Measurements from ENCODE around the gene SELENBP1. TPM values are rescaled to one million over a fixed set of nuclear protein-coding genes. Genes with fewer than 3 reads are reported as not detected.

SELENBP1 gene
- total RNA-seq = not detected

- no peaks in the 10 kb centered on the region for H3K4me1 Mint-ChIP-seq
- H3K36me3 Mint-ChIP-seq (ENCODE audit: low read depth) = no peaks in the 10 kb centered on the region
- no peaks in the 10 kb centered on the region for H3K9me3 Mint-ChIP-seq (ENCODE audit: low read depth)
- ChIA-PET CTCF (interaction anchor here (0.7 kb wide), 1 partner anchor 391 kb away, joined by 3 read pairs; the partner anchor contains the start of gene MRPL9), POLR2A (interaction anchor here (0.6 kb wide), 1 partner anchor 329 kb away, joined by 3 read pairs; no protein-coding TSS in a partner anchor)
- intact Hi-C loops (cut with DNase I, micrococcal nuclease) = no loop called here
- no peak for ATAC-seq
- no peaks in the 10 kb centered on the region for H3K27me3 Mint-ChIP-seq
- no peak within 1 kb of the TSS for H3K27ac Mint-ChIP-seq
- H3K4me3 Mint-ChIP-seq = no peak within 1 kb of the TSS
- no peak for DNase-seq
These were observed at the start of gene SELENBP1 for GRCh38 chr1:151372058-151372934. SELENBP1 (minus strand) TSS chr1:151372705; CDS start chr1:151372641, 64 bp downstream.

DNA sequence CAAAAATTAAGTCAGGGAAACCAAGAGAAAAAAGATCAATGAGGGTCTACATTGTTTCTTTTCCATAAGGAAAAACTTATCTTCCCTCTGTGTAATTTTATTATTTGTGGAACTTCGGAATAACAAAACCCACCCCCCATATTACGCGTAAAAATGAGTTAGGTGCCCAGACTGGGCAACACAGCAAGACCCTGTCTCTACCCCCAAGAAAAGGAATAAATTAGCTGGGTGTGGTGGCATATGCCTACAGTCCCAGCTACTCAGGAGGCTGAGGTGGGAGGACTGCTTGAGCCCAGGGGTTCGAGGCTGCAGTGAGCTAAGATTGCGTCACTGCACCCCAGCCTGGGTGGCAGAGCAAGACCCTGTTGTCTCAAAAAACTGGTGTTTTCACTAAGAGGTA, 47.3 kb upstream of the SELENBP1 start:
- Mint-ChIP-seq H3K9me3 (ENCODE audit: low read depth) (no peaks in the 10 kb centered on the region), H3K27ac (no peak overlapping the region), H3K27me3 (no peaks in the 10 kb centered on the region), H3K4me3 (no peak overlapping the region), H3K36me3 (ENCODE audit: low read depth) (peaks cover 43% of the 10 kb centered on the region), H3K4me1 (no peaks in the 10 kb centered on the region)
- ATAC-seq (no peak), DNase-seq (no peak)
- ChIA-PET CTCF (interaction anchor here (1.5 kb wide), 1 partner anchor 64 kb away, joined by 4 read pairs; no protein-coding TSS in a partner anchor), POLR2A (interaction anchor here (1.1 kb wide), 1 partner anchor 18 kb away, joined by 3 read pairs; no protein-coding TSS in a partner anchor)
- intact Hi-C loops (cut with DNase I, micrococcal nuclease) = no loop called here

GRCh38 chr1:151418081-151418480, 45.6 kb upstream of the SELENBP1 start:
- ChIA-PET POLR2A (no interaction called here), CTCF (interaction anchor here (0.6 to 1.5 kb wide), 4 partner anchors 15 to 176 kb away, joined by 3 to 5 read pairs (median 4); no protein-coding TSS in a partner anchor)
- Mint-ChIP-seq H3K4me1 (no peaks in the 10 kb centered on the region), H3K27ac (peak overlapping the region; percentile 77), H3K9me3 (ENCODE audit: low read depth) (no peaks in the 10 kb centered on the region), H3K36me3 (ENCODE audit: low read depth) (peaks cover 32% of the 10 kb centered on the region), H3K4me3 (no peak overlapping the region), H3K27me3 (no peaks in the 10 kb centered on the region)
- DNase-seq (no peak), ATAC-seq (no peak)
- intact Hi-C loops (cut with DNase I, micrococcal nuclease) = no loop called here

GRCh38 chr1:151416231-151416630, 43.7 kb upstream of the SELENBP1 start:
- Mint-ChIP-seq H3K9me3 (ENCODE audit: low read depth) (no peaks in the 10 kb centered on the region), H3K4me1 (no peaks in the 10 kb centered on the region), H3K4me3 (no peak overlapping the region), H3K27me3 (no peaks in the 10 kb centered on the region), H3K36me3 (ENCODE audit: low read depth) (peaks cover 35% of the 10 kb centered on the region), H3K27ac (no peak overlapping the region)
- ATAC-seq (no peak), DNase-seq (no peak)
- ChIA-PET POLR2A (interaction anchor here (0.6 to 0.7 kb wide), 2 partner anchors 59 to 201 kb away, joined by 3 to 9 read pairs; no protein-coding TSS in a partner anchor), CTCF (interaction anchor here (0.5 to 1.5 kb wide), 3 partner anchors 115 to 164 kb away, joined by 3 to 4 read pairs (median 3); no protein-coding TSS in a partner anchor)
- intact Hi-C loops (cut with DNase I, micrococcal nuclease) = no loop called here

DNA sequence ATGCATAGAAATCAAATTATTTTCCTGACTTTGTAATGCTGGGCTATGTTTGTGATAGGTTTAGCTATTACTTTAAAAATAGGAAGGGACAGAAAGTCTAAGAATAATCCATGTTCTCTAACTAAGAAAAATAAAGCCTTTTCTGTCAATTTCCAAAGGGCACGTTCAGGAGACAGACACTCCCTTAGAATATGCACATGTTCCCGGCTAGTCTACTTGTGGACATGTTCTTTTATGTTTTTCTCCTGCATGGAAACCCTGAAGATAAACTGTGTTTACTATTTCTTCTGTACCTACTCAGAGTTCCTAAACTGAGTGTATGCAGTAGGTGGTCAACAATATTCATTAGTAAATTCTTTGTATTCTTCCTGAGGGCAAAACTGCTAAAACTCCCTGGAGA, 39.4 kb upstream of the SELENBP1 start:
- Mint-ChIP-seq H3K9me3 (ENCODE audit: low read depth) (no peaks in the 10 kb centered on the region), H3K27ac (no peak overlapping the region), H3K4me1 (no peaks in the 10 kb centered on the region), H3K4me3 (no peak overlapping the region), H3K36me3 (ENCODE audit: low read depth) (peaks cover 48% of the 10 kb centered on the region), H3K27me3 (no peaks in the 10 kb centered on the region)
- ChIA-PET POLR2A (no interaction called here), CTCF (interaction anchor here (0.8 to 1.1 kb wide), 2 partner anchors 9 to 19 kb away, joined by 3 to 5 read pairs; no protein-coding TSS in a partner anchor)
- no peak for ATAC-seq
- intact Hi-C loops (cut with DNase I, micrococcal nuclease) = no loop called here
- DNase-seq = no peak

DNA sequence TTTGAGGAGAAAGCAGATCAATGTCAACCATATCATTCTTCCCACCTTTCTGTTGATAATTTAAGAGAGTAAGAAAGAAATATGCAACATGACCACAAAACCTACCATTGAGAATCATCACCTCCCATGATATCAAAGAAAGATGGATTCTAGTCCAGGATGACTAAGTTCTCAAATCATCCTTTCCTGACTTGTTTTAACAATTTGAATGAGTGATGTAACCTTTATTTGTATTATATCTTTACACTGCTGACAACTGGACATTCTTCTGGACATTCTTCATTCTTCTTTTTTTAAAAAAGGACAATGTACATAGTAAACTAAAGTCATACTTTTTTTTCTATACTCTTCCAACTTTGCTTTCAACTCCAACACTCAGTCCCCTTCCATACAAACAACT, 36.4 kb upstream of the SELENBP1 start:
- Mint-ChIP-seq H3K4me1 (no peaks in the 10 kb centered on the region), H3K4me3 (no peak overlapping the region), H3K27me3 (no peaks in the 10 kb centered on the region), H3K27ac (peak overlapping the region; percentile 1), H3K36me3 (ENCODE audit: low read depth) (peaks cover 49% of the 10 kb centered on the region), H3K9me3 (ENCODE audit: low read depth) (no peaks in the 10 kb centered on the region)
- ChIA-PET CTCF (no interaction called here), POLR2A (no interaction called here)
- ATAC-seq (no peak), DNase-seq (no peak)
- intact Hi-C loops (cut with DNase I, micrococcal nuclease) = no loop called here

DNA sequence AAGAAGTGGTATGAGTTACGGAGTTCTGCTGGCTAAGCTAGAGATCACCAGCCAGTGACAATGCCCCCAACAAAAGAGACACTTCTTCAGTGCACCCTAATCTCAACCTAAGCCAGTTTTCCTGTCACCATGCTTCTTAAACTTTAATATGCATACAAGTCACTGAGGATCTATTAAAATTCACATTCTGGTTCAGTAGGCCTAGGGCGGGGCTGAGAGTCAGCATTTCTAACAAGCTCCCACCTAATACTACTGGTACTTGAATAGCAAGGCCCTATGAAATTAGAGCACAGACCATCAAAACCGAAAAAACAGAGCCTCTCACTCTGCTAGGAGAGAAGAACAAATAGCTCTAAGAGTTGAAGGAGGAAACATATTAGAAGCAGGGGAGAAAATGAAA, 34.8 kb upstream of the SELENBP1 start:
- Mint-ChIP-seq H3K4me1 (no peaks in the 10 kb centered on the region), H3K4me3 (no peak overlapping the region), H3K9me3 (ENCODE audit: low read depth) (no peaks in the 10 kb centered on the region), H3K27ac (peak overlapping the region; percentile 44), H3K36me3 (ENCODE audit: low read depth) (peaks cover 53% of the 10 kb centered on the region), H3K27me3 (no peaks in the 10 kb centered on the region)
- intact Hi-C loops (cut with DNase I, micrococcal nuclease) = no loop called here
- DNase-seq (no peak), ATAC-seq (no peak)
- ChIA-PET POLR2A (interaction anchor here (1.3 kb wide), 1 partner anchor 8 kb away, joined by 4 read pairs; the partner anchor contains the start of gene PSMB4), CTCF (interaction anchor here (0.6 to 2.8 kb wide), 6 partner anchors 43 to 607 kb away, joined by 3 to 12 read pairs (median 4); no protein-coding TSS in a partner anchor)

DNA sequence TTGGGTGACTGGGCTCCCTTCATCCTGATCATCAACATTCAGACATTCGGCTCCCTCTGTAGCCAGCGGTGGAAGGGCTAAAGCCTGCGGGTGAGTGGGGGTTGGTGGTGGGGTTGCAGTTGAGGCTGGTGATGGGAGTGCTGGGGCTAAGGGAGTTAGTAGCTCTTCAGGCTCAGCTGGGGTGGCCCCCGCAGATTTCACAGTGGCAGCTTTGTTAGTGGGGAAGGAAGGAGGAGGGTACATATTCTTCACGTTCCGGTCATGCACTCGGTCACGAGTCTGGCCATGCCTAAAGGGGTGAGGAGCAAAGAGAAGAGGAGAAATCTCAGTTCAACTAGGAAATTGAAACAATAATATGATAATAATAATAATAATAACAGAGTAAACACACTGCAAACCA, 33.7 kb upstream of the SELENBP1 start:
- ChIA-PET POLR2A (no interaction called here), CTCF (interaction anchor here (0.6 to 2.8 kb wide), 7 partner anchors 9 to 271 kb away, joined by 3 to 12 read pairs (median 3); no protein-coding TSS in a partner anchor)
- Mint-ChIP-seq H3K27ac (no peak overlapping the region), H3K9me3 (ENCODE audit: low read depth) (no peaks in the 10 kb centered on the region), H3K27me3 (no peaks in the 10 kb centered on the region), H3K36me3 (ENCODE audit: low read depth) (peaks cover 60% of the 10 kb centered on the region), H3K4me1 (peaks cover 10% of the 10 kb centered on the region), H3K4me3 (no peak overlapping the region)
- DNase-seq (no peak), ATAC-seq (no peak)
- intact Hi-C loops (cut with DNase I, micrococcal nuclease) = no loop called here

DNA sequence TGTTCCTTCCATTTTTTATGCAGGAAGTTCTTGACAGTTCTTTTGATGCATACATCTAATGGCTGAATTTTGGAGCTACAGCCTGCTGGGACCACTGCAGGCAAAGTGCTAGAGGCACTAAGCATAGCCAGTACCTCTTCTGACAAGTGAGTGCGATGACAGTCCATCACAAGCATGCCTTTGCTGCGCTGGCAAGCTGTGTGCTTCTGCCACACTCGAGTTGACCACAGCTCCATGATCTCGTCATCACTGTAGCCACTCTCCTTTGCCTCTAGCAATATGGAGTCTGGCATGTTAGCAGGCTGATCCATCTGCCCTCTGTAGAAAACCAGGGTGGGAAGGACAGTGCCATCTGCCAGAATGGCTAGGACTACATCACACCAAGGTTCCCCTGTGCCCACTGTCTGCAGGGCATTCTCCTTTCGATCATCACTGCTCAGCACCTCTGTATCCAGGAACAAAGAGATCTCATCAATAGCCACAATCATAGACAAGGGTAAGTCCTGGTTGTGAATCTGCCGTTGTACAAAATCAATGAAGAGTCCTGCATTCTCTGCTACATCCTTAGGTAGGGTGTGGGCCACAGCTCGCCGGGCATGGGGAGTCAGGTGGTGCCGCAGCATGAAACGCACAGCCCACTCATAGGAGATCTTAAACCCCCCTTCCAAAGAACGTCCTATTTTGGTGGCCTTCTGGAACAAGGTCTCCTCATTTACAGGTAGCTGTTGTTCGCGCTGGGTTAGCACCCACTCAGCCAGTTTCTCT, 32.9 kb upstream of the SELENBP1 start:
- Mint-ChIP-seq H3K9me3 (ENCODE audit: low read depth) (no peaks in the 10 kb centered on the region), H3K36me3 (ENCODE audit: low read depth) (peaks cover 62% of the 10 kb centered on the region), H3K4me1 (peaks cover 18% of the 10 kb centered on the region), H3K27me3 (no peaks in the 10 kb centered on the region), H3K4me3 (no peak overlapping the region), H3K27ac (peak overlapping the region; percentile 28)
- intact Hi-C loops (cut with DNase I, micrococcal nuclease) = no loop called here
- DNase-seq (no peak), ATAC-seq (no peak)
- ChIA-PET CTCF (interaction anchor here (0.6 to 2.8 kb wide), 7 partner anchors 9 to 122 kb away, joined by 3 to 12 read pairs (median 3); no protein-coding TSS in a partner anchor), POLR2A (interaction anchor here (0.6 kb wide), 1 partner anchor 30 kb away, joined by 4 read pairs; no protein-coding TSS in a partner anchor)

DNA sequence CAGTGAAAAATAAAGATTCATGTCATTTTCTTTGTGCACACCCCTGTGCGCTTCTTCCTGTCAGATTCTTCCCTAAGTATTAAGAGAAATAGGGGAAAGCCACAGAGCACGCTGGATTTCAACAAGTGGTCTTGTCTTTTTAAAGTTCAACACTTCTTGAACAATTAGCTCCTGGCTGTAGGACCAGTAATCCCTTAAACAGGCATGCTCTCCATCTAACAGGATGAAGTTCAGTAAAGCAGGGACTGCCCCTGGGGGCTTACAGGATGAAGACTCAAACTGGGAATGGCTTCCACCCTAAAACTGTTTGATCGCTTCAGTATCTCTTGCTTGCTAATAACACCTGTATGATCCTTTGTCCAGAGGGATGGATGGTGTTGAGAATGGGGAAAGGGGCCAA, 31.1 kb upstream of the SELENBP1 start:
- ATAC-seq (no peak), DNase-seq (no peak)
- peaks cover 61% of the 10 kb centered on the region for H3K36me3 Mint-ChIP-seq (ENCODE audit: low read depth)
- no peak overlapping the region for H3K4me3 Mint-ChIP-seq
- H3K27ac Mint-ChIP-seq = peak overlapping the region; percentile 52
- no peaks in the 10 kb centered on the region for H3K27me3 Mint-ChIP-seq
- peaks cover 27% of the 10 kb centered on the region for H3K4me1 Mint-ChIP-seq
- ChIA-PET CTCF (interaction anchor here (0.5 to 2.5 kb wide), 9 partner anchors 9 to 431 kb away, joined by 3 to 7 read pairs (median 4); partner anchors contain the start of gene CGN), POLR2A (no interaction called here)
- intact Hi-C loops (cut with DNase I, micrococcal nuclease) = loop anchor here in 1 of 2 experiments (5.0 kb wide), 1 partner anchor 206 kb away; the partner anchor contains the start of gene PIP5K1A
- H3K9me3 Mint-ChIP-seq (ENCODE audit: low read depth) = no peaks in the 10 kb centered on the region

- peaks cover 59% of the 10 kb centered on the region for H3K36me3 Mint-ChIP-seq (ENCODE audit: low read depth)
These were observed 30.3 kb upstream of the SELENBP1 start for GRCh38 chr1:151402764-151403163.

More at GRCh38 chr1:151402764-151403163, 30.3 kb upstream of the SELENBP1 start:
- H3K9me3 Mint-ChIP-seq (ENCODE audit: low read depth) = no peaks in the 10 kb centered on the region
- ATAC-seq (no peak), DNase-seq (no peak)
- ChIA-PET CTCF (interaction anchor here (0.5 to 2.5 kb wide), 8 partner anchors 10 to 432 kb away, joined by 3 to 7 read pairs (median 4); partner anchors contain the start of gene CGN), POLR2A (interaction anchor here (0.9 to 1.4 kb wide), 2 partner anchors 17 to 91 kb away, joined by 3 to 5 read pairs; no protein-coding TSS in a partner anchor)
- no peak overlapping the region for H3K4me3 Mint-ChIP-seq
- intact Hi-C loops (cut with DNase I, micrococcal nuclease) = loop anchor here in 1 of 2 experiments (5.0 kb wide), 1 partner anchor 205 kb away; the partner anchor contains the start of gene PIP5K1A
- H3K27me3 Mint-ChIP-seq = no peaks in the 10 kb centered on the region
- peaks cover 29% of the 10 kb centered on the region for H3K4me1 Mint-ChIP-seq
- H3K27ac Mint-ChIP-seq = peak overlapping the region; percentile 52

Data from activated CD4-positive, alpha-beta T cell treated with anti-CD3 and anti-CD28 coated beads for 36 hours (primary cell).